T follicular helper cell (primary cell): ENCODE data around the gene LMBRD1.

Source experiments
- DNase-seq: peaks from one replicate; pipeline ENCODE4 v3.0.0-alpha.2; 2020; ENCODE audit warnings: low read depth

LMBRD1 gene

DNA sequence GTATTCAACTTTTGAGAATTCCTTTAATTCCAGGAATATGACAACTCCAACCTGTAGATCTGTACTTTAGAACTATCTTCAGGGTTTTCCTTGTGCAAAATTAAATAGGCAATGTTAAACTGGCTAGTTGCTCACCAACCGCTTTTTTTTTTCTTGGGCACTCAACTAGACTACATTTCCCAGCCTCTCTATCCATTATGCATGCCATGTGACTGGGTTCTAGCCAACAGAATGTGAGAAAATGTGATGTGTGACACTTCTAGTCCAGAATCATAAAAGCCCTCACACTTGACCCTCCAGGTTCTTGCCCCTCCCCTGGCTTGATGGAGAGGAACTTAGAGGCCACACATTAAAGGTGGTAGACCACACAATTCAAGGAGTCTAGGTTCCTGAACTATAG, 166.0 kb downstream of the LMBRD1 start:
- DNase-seq = no peak

DNA sequence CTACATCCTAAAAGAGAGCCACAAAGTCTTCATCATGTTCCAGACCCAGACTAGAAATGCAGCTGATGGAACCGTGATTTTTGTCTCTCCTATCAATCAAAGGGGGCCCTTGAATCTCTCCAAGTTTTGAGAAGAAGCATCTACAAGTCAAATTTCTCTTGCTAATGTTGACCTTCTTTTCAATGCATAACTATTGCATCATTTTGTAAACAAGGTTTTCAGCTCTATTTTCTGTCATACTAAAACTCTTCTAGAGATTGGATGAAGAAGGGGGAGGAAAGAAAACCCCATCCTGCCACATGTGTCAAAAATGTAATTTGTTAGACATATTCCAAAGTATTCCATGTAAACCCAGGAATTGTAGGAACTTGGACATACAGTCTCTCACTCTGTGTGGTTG, 169.2 kb downstream of the LMBRD1 start:
- no peak for DNase-seq

DNA sequence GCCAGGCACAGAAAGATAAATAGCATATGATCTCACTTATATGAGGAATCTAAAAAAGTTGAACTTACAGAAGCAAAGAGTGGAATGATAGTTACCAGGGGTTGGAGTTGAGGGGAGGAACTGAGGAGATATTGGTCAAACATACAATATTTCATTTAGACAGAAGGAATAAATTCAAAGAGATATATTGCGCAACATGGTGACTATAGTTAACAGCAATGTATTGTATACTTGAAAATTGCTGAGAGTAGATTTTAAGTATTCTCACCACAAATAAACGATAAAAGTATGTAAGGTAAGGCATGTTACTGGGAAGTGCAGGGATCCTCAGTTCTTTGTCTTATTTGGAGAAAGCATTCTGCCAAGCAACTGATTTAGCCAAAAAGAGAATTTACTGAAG, 171.9 kb downstream of the LMBRD1 start:
- DNase-seq = no peak
